CD4-positive, alpha-beta T cell treated with Interleukin-21 for 1 hour (primary cell): Measurements from ENCODE around the gene POLR2E.

Source experiments
- DNase-seq: peaks from one replicate; pipeline ENCODE4 v3.0.0-alpha.2; 2020

The POLR2E gene

DNA sequence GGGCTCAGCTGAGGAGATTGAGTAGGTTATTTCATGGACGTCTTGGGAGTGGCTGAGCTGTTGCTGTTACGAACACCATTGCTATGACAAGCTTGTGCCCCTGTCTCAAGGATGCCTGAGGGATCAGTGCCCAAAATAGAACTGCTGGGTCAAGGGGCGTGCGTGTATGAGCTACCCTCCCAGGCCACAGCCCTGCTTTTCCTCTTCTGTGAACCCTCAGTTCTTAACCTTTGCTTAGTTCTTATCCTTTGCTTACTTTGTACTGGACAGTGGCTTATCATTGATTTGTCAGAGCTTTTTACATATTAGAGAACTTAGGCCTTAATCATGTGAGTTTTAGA lies 19.2 kb downstream of the POLR2E start:
- no peak for DNase-seq

DNA sequence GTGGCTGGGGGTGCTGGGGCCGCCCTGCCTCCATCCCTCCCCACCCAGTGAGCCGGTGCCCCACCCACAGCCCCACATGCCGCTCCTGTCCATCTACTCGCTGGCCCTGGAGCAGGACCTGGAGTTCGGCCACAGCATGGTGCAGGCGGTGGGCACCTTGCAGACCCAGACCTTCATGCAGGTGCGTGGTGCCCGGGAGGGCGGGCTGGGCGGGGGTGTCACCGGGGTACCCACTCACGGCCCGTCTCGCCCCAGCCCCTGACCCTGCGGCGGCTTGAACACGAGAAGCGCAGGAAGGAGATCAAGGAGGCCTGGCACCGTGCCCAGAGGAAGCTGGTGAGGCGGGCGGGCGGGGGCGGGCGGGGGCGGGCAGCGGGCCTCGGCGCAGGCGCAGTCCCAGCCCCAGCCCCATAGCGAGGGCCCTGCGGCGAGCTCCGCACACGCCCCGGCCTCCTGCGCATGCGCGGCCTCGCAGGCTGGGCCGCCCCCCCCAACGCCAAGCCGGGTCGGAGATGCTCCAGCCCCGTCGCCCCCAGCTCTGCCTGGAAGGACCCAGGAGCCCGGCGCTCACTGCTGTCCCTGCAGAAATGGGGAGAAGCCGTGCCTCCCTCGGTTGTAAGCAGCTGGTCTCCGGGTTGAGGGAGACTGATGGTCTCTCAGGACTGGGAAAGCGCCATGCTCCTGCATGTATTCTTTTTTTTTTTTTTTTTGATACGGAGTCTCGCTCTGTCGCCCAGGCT lies 20.5 kb downstream of the POLR2E start:
- peak; percentile 94 for DNase-seq

DNA sequence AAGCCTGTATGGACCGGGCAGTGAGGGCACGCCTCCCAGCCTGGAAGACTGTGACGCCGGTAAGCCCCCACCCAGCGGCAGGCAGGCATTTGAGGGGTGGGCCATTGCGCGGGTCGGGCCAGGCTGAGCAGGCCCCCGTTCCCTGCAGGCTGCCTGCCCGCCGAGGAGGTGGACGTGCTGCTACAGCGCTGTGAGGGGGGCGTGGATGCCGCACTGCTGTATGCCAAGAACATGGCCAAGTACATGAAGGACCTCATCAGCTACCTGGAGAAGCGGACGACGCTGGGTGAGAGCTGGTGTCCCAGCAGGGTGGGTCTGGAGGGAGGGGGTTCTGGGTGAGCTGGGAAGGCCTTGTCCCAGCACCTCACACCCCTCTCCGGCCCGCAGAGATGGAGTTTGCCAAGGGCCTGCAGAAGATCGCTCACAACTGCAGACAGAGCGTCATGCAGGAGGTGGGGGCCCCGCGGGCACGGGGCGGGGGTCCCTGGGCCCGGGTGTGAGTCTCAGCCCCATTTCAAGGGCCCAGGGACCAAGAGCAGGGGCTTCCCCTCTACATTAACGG lies 21.1 kb downstream of the POLR2E start:
- no peak for DNase-seq

DNA sequence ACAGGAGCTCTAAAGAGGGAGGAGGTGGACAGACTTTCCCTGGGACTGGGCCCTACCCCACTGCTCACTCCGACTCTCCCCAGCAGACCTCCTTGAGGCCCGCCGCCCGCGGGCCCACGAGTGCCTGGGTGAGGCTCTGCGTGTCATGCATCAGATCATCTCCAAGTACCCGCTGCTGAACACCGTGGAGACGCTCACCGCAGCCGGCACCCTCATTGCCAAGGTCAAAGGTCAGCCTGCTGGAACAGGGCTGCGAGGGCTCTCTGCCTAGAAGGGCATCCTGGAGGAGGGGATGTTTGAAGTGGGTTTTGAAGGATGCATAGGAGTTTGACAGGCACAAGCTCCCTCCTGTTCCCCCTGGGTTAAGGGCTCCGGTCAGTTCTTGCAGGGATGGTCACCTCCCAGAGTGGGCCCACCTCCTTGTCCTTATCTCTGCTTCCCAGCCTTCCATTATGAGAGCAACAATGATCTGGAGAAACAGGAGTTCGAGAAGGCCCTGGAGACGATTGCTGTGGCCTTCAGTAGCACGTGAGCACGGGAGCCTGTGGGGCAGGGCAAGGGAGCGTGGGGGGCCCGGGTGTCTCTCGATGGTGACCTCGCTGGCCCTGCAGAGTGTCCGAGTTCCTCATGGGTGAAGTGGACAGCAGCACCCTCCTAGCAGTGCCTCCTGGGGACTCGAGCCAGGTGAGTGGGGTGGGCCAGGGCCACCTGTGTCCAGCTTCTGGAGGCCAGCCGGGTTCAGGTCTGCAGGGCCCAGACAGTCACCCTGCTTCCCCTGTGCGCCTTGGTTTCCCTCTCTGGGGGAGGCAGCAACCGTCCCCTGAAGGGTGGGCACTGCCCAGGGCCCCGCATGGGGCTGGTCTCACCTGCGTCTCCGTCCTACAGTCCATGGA lies 21.9 kb downstream of the POLR2E start:
- no peak for DNase-seq

DNA sequence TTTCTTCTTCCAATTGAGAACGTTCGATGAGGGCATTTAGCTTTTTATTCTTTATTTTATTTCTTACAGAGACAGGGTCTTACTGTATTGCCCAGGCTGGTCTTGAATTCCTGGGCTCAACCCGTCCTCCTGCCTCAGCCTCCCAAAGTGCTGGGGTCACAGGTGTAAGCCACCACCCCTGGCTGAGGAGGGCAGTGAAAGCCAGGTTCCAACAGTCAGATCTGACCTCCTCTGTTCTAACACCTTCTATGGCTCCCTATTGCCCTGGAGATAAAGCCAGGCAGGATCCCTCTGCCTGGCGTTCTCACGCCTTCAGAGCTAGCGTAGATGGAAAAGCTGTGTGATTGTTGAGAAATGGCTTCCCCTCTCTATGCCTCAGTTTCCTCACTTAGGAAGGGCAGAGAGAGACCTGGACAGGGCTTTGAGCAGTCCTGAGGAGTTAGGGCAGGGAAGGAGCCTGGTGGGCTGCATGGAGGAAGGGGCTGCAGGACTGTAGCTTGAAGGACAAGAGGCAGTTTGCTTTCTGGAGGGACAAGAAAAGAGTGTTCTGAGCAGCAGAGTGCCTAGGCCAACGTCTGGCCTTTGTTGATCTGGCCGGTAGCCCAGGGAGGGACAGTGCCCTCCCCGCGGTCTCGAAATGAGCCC lies 22.7 kb downstream of the POLR2E start:
- no peak for DNase-seq

DNA sequence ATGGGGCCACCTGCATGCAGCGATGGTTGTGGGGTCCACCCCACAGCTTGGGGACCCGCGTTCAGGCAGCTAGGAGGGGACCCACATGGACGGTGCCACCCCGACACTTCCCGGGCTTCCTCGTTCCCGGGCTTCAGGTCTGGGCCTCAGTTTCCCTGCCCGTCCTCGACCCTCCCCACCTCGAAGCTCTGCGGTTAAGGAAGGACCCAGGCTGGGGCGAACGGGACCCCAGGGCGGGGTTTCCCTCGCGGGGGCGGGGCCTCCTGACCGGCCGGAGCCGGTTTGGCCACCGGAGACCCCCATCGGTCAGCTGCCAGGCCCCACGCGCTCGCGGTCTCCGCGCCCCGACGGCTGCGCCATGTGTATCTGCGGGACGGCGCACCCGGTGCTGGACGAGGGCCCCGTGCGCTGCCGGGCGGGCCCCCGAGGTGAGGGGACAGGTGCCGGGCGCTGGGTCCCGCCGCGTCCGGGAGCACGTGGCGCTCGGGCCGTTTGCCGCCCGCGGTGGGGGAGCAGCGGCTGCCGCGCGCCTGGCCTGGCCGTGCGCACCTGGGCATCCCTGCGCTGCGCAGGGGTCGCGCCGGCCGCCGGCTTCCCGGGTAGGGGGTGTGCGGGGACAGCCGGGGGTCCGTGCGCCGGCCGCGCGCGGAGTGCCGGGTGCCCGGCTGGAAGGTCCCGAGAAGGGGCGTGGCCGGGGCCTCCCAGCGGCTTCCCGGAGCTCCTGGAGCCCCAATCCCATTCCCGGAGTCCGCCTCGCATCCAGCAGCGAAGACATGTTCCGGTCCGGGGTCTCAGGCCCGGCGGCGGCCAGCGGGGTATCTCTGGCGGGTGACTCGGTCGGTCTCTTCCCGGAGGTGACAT lies 24.0 kb downstream of the POLR2E start:
- DNase-seq = no peak

DNA sequence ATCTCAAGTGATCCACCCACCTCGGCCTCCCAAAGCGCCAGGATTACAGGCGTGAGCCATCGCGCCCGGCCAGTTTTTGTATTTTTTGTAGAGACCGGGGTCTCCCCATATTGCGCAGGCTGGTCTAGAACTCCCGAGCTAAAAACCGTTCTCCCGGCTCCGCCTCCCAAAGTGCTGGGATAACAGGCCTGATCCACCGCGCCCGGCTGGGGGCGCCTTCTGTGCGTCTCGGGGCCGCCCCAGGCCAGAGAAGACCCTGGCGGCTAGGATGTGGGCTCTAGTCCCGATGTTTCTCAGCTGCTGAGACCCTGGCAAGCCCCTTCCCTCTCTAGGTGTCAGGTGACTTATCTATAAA lies 24.6 kb downstream of the POLR2E start:
- no peak for DNase-seq

DNA sequence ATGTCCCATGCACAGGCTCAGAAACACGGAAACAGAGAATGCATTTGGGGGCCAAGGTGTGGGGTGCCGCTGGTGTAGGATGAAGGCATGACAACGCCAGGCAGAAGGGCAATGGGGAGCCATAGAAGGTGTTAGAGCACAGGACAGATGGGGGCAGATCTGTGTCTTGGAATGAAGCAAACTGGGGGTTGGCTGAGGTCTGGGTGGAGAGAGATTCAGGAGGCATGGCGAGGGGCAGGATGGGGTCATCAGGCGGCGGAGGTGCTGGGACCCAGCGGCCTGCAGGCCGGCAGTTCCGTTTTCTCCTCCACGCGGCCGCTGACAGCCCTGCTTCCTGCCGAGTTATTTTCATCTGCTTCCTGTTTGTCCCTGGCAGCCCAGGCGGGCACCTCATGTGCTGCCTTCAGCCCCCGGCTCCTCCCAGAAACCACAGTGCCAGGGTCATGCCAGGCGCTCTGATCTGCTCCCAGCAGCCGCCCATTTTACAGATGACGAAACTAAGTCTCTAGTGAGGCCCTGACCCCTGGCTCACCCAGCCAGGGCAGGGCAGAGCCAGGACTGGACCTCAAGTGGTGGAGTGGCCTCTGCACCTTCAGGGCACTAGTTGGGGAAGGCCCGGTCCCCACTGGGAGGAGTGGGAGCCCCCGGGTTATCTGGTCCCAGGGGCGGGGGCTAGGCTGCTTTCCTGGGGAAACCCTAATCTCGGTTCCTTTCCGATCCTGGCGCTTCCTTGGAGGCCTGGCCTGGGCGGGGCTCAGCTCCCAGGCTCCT lies 26.0 kb downstream of the POLR2E start:
- peak; percentile 86 for DNase-seq

DNA sequence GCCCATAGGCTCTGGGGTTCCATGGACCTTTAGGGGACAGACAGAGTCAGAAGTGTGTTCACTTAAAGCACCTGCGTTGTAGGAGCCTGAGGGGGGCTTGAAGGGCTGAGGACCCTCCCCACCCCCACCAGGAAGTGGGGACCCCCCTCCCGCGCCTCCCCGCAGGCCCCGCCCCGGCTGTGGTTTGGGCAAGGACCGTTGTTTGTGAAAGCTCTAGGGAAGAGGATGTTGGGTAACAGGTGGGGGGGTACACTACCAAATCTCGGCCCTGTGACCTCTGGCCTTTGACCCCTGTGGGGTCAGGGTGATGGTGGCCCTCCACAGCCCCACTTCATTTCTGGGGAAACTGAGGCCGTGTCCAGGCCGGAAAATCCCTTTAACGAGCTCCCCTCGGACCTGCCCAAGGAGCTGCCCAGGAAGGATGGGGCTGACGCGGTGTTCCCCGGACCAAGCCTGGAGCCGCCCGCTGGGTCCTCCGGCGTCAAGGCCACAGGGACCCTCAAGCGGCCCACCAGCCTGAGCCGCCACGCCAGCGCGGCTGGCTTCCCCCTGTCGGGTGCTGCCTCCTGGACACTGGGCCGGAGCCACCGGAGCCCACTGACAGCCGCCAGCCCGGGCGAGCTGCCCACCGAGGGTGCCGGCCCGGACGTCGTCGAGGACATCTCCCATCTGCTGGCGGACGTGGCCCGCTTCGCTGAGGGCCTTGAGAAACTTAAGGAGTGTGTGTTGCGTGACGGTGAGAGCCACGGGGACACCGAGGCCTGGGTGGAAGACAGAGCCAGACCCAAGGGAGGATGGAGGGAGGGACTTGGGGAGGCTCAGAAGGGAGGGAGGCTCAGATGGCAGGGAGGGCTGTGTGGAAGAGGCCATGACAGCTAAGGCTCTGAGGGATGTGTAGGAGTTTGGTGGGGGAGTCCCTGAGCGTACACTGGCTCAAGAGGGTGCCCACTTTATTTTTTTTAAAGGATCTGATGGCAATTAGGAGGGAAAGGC lies 26.9 kb downstream of the POLR2E start:
- DNase-seq = peak; percentile 83

DNA sequence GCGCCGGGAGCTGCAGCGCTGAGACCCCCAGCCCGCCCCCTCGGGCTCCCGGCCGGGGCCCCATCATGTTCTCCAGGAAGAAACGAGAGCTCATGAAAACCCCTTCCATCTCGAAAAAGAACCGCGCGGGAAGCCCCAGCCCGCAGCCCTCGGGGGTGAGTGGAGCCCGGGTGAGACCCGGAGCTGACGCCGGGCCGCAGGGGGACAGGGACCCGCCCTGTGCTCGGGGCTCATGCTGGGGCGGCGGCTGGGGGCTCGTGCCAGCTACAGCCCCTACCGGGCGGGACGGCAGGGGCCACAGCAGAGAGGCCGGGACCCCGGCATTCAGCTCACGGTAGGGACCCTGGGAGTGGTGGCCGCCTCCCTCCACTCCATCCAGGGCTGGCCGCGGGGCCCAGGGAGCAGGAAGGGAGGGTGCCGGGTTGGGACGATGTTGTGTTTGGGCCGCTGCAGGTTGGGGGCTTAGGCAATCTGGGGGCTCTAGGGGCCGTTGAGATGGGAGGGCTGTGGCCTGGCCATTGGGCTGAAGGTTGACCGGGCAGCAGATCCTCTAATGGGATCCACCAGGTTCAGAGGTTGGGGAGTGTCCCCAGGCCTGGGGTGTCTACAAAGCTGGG lies 27.7 kb downstream of the POLR2E start:
- peak; percentile 83 for DNase-seq

DNA sequence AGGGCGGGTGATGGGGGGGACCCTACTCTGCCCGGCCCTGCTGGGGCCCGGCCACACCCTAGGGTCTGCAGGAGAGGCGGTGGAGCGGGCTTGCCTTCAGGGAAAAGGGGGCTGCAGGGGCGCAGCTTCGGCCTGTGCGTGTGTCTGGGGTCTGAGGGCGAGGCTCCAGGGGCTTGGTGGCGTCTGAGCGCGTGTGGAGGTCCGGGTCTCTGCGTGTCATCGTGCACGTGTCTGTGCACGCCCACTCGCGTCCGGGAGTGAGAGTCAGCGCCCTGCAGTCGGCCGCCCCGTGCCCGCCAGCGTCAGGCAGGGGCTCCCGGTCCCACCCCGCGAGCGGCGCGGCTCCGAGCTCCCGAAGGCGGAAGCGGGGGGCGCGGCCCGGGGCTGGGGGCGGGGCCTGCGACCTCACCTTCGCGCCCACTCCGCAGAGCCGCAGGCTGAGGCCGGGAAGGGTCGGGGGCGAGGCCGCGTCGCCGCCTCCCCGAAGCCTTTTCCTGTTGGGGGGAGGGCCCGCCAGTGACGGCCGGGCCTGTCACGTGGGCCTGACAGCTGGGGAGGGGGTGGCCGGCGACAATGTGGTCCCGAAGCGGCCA lies 28.3 kb downstream of the POLR2E start, which contains the start of gene ARHGAP45:
TSS of gene ARHGAP45 (plus strand) at position 420 of the 593 bp plus-strand sequence. CDS start 239 bp downstream, outside the sequence.
- peak; percentile 90 for DNase-seq

DNA sequence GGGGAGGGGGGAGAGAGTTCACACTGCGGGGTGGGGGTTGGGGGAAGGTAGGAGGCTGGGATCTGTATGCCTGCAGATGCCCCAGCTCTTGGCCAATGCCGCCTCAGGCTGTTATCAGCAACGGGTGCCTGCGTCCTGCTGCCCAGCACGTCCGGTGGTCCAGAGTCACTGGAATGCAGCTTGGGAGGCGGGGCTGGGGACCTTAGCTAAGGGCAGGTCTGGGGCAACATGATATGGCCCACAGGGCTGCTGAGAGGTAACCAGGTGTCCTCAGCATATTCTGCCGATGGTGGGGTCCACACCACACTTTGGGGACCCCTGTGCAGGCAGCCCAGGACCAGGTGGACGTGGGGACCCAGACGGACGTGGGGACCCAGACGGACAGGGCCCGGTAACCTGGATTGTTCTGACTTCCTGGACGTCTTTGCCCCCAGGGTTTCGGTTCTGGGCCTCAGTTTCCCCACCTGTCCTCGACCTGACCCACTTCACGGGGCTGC lies 28.9 kb downstream of the POLR2E start:
- no peak for DNase-seq

DNA sequence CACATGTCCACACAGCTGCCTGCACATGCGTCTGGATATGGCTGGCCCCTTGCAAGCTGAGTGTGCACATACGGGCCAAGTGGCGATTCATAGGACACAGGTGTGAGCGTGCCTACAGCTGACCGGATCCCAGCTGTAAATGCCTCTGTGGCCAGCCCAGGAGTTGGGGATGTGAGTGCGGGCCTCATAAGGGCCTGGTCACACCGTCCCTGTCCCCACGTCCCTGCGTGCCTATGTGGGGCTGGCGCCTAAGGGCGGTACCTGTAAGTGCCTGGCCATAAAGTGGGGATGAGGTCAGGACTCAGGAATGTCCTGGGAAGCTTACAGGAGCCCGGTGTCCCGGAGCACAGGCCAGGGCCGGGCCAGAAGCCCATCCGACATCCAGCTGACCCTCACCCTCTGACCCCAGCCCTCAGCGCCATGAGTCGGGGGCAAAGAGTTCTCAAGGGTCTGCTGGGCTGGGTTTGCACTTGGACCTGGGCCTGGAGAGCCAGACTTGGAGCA lies 29.5 kb downstream of the POLR2E start:
- DNase-seq = no peak

DNA sequence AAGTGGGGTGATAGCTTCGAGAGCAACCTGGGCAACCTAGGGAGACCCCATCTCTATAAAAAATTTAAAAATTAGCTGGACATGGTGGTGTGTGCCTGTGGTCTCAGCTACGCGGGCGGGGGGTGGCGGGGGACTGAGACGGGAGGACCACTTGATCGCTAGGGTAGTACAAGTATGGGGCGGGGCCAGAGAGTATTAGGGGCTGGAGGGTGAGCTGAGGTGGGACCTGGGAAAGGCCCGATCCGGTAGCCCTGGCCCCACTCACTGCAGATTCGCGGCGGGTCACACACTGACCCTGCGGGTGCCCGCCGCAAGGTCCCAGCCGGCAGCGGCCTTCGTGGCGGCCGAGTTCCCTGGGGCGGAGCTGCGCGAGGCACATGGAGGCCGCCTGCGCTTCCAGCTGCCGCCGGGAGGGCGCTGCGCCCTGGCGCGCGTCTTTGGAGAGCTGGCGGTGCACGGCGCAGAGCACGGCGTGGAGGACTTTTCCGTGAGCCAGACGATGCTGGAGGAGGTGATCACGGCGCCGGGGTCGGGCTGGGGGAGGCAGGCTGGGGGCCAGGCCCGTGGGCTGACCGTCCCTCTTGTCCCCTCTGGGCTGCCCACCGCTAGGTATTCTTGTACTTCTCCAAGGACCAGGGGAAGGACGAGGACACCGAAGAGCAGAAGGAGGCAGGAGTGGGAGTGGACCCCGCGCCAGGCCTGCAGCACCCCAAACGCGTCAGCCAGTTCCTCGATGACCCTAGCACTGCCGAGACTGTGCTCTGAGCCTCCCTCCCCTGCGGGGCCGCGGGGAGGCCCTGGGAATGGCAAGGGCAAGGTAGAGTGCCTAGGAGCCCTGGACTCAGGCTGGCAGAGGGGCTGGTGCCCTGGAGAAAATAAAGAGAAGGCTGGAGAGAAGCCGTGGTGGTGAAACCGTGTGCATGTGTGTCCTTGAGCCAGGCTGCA lies 30.2 kb downstream of the POLR2E start:
- peak; percentile 75 for DNase-seq

DNA sequence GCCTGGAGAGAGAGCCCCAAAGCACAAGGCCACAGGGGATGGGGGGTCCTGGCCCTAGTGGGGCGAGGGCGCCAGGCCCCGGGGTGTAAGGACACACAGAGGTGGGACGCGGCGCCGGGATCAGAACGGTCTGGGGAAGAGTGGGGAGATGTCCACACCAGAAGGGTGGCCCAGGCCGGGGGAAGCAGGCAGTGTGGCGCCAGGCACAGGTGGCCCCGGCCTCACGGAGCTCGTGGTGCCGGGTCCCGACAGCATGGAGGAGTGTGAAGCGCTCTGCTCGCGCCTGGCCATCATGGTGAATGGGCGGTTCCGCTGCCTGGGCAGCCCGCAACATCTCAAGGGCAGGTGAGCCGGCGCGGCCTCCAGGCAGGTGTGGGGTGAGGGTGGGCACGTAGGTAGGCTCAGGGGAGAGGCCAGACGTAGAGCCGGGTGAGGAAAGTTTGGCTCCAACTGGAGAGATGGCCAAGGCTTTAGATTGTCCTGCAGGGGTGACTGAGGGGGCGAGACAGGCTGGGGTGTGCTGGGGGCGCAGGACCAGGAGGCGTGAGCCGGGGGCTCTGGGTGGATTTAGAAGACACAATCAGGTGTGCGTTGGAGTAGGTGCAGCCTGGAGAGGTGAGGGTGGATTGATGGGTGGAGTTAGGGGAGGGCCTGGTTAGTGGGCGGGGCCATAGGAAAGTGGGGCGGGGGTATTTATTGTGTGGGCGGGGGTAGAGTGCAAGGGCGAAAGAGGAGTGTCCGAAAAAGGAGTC lies 31.1 kb downstream of the POLR2E start:
- no peak for DNase-seq

DNA sequence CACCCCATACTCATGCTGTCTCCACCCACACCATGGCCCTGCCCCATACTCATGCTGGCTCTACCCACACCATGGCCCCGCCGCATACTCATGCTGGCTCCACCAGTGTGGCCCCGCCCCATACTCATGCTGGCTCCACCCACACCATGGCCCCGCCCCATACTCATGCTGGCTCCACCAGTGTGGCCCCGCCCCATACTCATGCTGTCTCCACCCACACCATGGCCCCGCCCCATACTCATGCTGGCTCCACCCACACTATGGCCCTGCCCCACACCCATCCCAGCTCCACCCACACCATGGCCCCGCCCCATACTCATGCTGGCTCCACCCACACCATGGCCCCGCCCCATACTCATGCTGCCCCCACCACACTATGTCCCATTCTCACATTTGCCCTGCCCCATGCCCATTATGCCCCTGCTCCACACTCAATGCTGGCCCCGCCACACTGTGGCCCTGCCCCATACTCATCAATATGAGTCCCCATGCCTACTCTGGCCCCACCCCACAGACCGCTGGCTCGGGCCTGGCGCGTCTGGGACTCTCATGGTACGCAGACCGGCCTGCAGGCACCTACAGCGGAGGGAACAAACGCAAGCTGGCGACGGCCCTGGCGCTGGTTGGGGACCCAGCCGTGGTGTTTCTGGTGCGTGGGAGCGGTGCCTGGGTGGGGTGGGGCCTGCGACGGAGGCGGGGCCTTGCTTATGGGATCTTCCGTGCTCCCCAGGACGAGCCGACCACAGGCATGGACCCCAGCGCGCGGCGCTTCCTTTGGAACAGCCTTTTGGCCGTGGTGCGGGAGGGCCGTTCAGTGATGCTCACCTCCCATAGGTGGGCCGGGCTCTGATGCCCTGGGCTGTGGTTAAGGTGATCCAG lies 31.9 kb downstream of the POLR2E start:
- peak; percentile 78 for DNase-seq
